K562 treated with DMSO at 1 percent for 48 hours (cell line): Measurements from ENCODE around the gene TBC1D3G. TPM values are rescaled to one million over a fixed set of nuclear protein-coding genes. Genes with fewer than 3 reads are reported as not detected.

Source experiments
- total RNA-seq: library from RNA; unstranded; fragments of 300-600 nt; gene quantifications from 2 replicates; pipeline ENCODE4 v1.2.3, GENCODE V29; 2022; ENCODE audit warnings: low replicate concordance; ENCODE audit errors: extremely low read depth

TBC1D3G gene
- not detected in 2 replicates for total RNA-seq

GRCh38 chr17:36323584-36323983, at the start of gene TBC1D3G:
TSS of gene TBC1D3G (plus strand) at chr17:36323884. CDS start at chr17:36325412, 1,528 bp downstream.

Other genes with a start within 250 kb of the TBC1D3G start
- gene CCL3, start 233.7 kb upstream of the TBC1D3G start, total RNA-seq, result not detected in 2 replicates
- gene CCL4, start 220.1 kb upstream of the TBC1D3G start, total RNA-seq, result not detected in 2 replicates
- gene TBC1D3B, start 147.2 kb upstream of the TBC1D3G start, total RNA-seq, result not detected in 2 replicates
- not detected in 2 replicates for gene CCL3L1, start 127.1 kb upstream of the TBC1D3G start, total RNA-seq
- gene CCL4L2, start 112.8 kb upstream of the TBC1D3G start, total RNA-seq, result not detected in 2 replicates
- gene TBC1D3I, start 59.3 kb upstream of the TBC1D3G start, total RNA-seq, result not detected in 2 replicates
- gene TBC1D3H, start 64.6 kb downstream of the TBC1D3G start, total RNA-seq, result not detected in 2 replicates
- not detected in 2 replicates for gene ZNHIT3, start 162.8 kb downstream of the TBC1D3G start, total RNA-seq
- gene MYO19, start 211.0 kb downstream of the TBC1D3G start, total RNA-seq, result not detected in 2 replicates
- not detected in 2 replicates for gene PIGW, start 211.1 kb downstream of the TBC1D3G start, total RNA-seq
- gene GGNBP2, start 221.0 kb downstream of the TBC1D3G start, total RNA-seq, result not detected in 2 replicates